ENCODE data around the gene RAB25. TPM values are rescaled to one million over a fixed set of nuclear protein-coding genes. Genes with fewer than 3 reads are reported as not detected.
A peak's percentile ranks its signal among the peaks of the same experiment; 100 is the strongest.
"Not testable (repeated sequence)": the region's sequence is repeated elsewhere in the genome, so short reads cannot be mapped to it uniquely, and the experiment has no call there.

Gene RAB25
- total RNA-seq = under 1 TPM; 0.61 to 0.79 (median 0.63) TPM

- no peaks in the 10 kb centered on the region for H3K36me3 Mint-ChIP-seq (ENCODE audit: insufficient read depth)
- H3K4me3 Mint-ChIP-seq = no peak within 1 kb of the TSS
- H3K9me3 Mint-ChIP-seq = no peaks in the 10 kb centered on the region
- peaks cover 10% of the 10 kb centered on the region for H3K4me1 Mint-ChIP-seq (ENCODE audit: low read depth)
- ATAC-seq = no peak
- DNase-seq = no peak
- no peaks in the 10 kb centered on the region for H3K27me3 Mint-ChIP-seq (ENCODE audit: low read depth)
Observed at GRCh38 chr1:156060937-156061636, at the start of gene RAB25. RAB25 (plus strand) TSS chr1:156061160; CDS start chr1:156061401, 241 bp downstream.

GRCh38 chr1:156012051-156012817 is 48.7 kb upstream of the RAB25 start:
- Mint-ChIP-seq H3K9me3 (no peaks in the 10 kb centered on the region), H3K36me3 (ENCODE audit: insufficient read depth) (peaks cover 39% of the 10 kb centered on the region), H3K4me1 (ENCODE audit: low read depth) (peaks cover 12% of the 10 kb centered on the region), H3K4me3 (no peak overlapping the region), H3K27me3 (ENCODE audit: low read depth) (no peaks in the 10 kb centered on the region)
- no peak for DNase-seq
- ATAC-seq = no peak

GRCh38 chr1:156014829-156015228 is 46.1 kb upstream of the RAB25 start:
- peaks cover 39% of the 10 kb centered on the region for H3K36me3 Mint-ChIP-seq (ENCODE audit: insufficient read depth)
- H3K27me3 Mint-ChIP-seq (ENCODE audit: low read depth) = no peaks in the 10 kb centered on the region
- H3K4me1 Mint-ChIP-seq (ENCODE audit: low read depth) = peaks cover 21% of the 10 kb centered on the region
- H3K9me3 Mint-ChIP-seq = no peaks in the 10 kb centered on the region
- DNase-seq (no peak), ATAC-seq (no peak)
- no peak overlapping the region for H3K4me3 Mint-ChIP-seq

- ATAC-seq (no peak), DNase-seq (no peak)
- Mint-ChIP-seq H3K4me1 (ENCODE audit: low read depth) (peaks cover 25% of the 10 kb centered on the region), H3K9me3 (no peaks in the 10 kb centered on the region), H3K4me3 (peak overlapping the region; percentile 96), H3K36me3 (ENCODE audit: insufficient read depth) (peaks cover 17% of the 10 kb centered on the region), H3K27me3 (ENCODE audit: low read depth) (no peaks in the 10 kb centered on the region)
Observed at GRCh38 chr1:156019946-156020292, 41.0 kb upstream of the RAB25 start.

GRCh38 chr1:156020293-156021092 is 40.5 kb upstream of the RAB25 start, which contains the start of gene SSR2:
SSR2 (minus strand) TSS chr1:156020951; CDS start chr1:156020167, 784 bp downstream.
- DNase-seq (peak; percentile 72), ATAC-seq (peak; percentile 100)
- Mint-ChIP-seq H3K4me1 (ENCODE audit: low read depth) (peaks cover 25% of the 10 kb centered on the region), H3K4me3 (peak within 1 kb of the TSS; percentile 96), H3K9me3 (no peaks in the 10 kb centered on the region), H3K27me3 (ENCODE audit: low read depth) (no peaks in the 10 kb centered on the region), H3K36me3 (ENCODE audit: insufficient read depth) (peaks cover 17% of the 10 kb centered on the region)

GRCh38 chr1:156021093-156021428 is 39.9 kb upstream of the RAB25 start:
- no peak for ATAC-seq
- peaks cover 27% of the 10 kb centered on the region for H3K4me1 Mint-ChIP-seq (ENCODE audit: low read depth)
- no peaks in the 10 kb centered on the region for H3K9me3 Mint-ChIP-seq

GRCh38 chr1:156021954-156022353 is 39.0 kb upstream of the RAB25 start:
- Mint-ChIP-seq H3K27me3 (ENCODE audit: low read depth) (peaks cover 3% of the 10 kb centered on the region), H3K4me1 (ENCODE audit: low read depth) (peaks cover 26% of the 10 kb centered on the region), H3K36me3 (ENCODE audit: insufficient read depth) (peaks cover 14% of the 10 kb centered on the region), H3K9me3 (no peaks in the 10 kb centered on the region), H3K4me3 (peak overlapping the region; percentile 33)
- ATAC-seq = no peak
- DNase-seq = no peak

More at GRCh38 chr1:156021093-156021428, 39.9 kb upstream of the RAB25 start:
- no peak for DNase-seq
- H3K4me3 Mint-ChIP-seq = peak overlapping the region; percentile 96
- peaks cover 17% of the 10 kb centered on the region for H3K36me3 Mint-ChIP-seq (ENCODE audit: insufficient read depth)
- H3K27me3 Mint-ChIP-seq (ENCODE audit: low read depth) = peaks cover 3% of the 10 kb centered on the region

- Mint-ChIP-seq H3K36me3 (ENCODE audit: insufficient read depth) (peaks cover 1% of the 10 kb centered on the region), H3K4me3 (no peak overlapping the region), H3K4me1 (ENCODE audit: low read depth) (peaks cover 13% of the 10 kb centered on the region), H3K9me3 (no peaks in the 10 kb centered on the region), H3K27me3 (ENCODE audit: low read depth) (peaks cover 3% of the 10 kb centered on the region)
- ATAC-seq (no peak), DNase-seq (no peak)
Observed at GRCh38 chr1:156024801-156025200, 36.2 kb upstream of the RAB25 start.

- peaks cover 3% of the 10 kb centered on the region for H3K27me3 Mint-ChIP-seq (ENCODE audit: low read depth)
- peaks cover 4% of the 10 kb centered on the region for H3K4me1 Mint-ChIP-seq (ENCODE audit: low read depth)
- H3K4me3 Mint-ChIP-seq = no peak overlapping the region
- peak; percentile 67 to 72 for ATAC-seq
- peak; percentile 10 for DNase-seq
- no peaks in the 10 kb centered on the region for H3K36me3 Mint-ChIP-seq (ENCODE audit: insufficient read depth)
- no peaks in the 10 kb centered on the region for H3K9me3 Mint-ChIP-seq
Observed at GRCh38 chr1:156025876-156026275, 35.1 kb upstream of the RAB25 start.

- Mint-ChIP-seq H3K4me1 (ENCODE audit: low read depth) (peaks cover 1% of the 10 kb centered on the region), H3K27me3 (ENCODE audit: low read depth) (peaks cover 3% of the 10 kb centered on the region), H3K36me3 (ENCODE audit: insufficient read depth) (no peaks in the 10 kb centered on the region), H3K4me3 (no peak overlapping the region), H3K9me3 (no peaks in the 10 kb centered on the region)
- ATAC-seq (peak in 1 of 2 donors; percentile 54), DNase-seq (no peak)
Observed at GRCh38 chr1:156026588-156026987, 34.4 kb upstream of the RAB25 start.

GRCh38 chr1:156033011-156033410 is 27.9 kb upstream of the RAB25 start:
- DNase-seq (no peak), ATAC-seq (no peak)
- Mint-ChIP-seq H3K4me3 (no peak overlapping the region), H3K27me3 (ENCODE audit: low read depth) (no peaks in the 10 kb centered on the region), H3K4me1 (ENCODE audit: low read depth) (no peaks in the 10 kb centered on the region), H3K9me3 (no peaks in the 10 kb centered on the region), H3K36me3 (ENCODE audit: insufficient read depth) (peaks cover 3% of the 10 kb centered on the region)

- not testable (repeated sequence) for H3K4me1 Mint-ChIP-seq (ENCODE audit: low read depth); H3K27me3 Mint-ChIP-seq (ENCODE audit: low read depth); ATAC-seq; H3K4me3 Mint-ChIP-seq; H3K36me3 Mint-ChIP-seq (ENCODE audit: insufficient read depth); H3K9me3 Mint-ChIP-seq; DNase-seq
Observed at GRCh38 chr1:156034991-156035390, 26.0 kb upstream of the RAB25 start.

- Mint-ChIP-seq H3K36me3 (ENCODE audit: insufficient read depth) (peaks cover 27% of the 10 kb centered on the region), H3K9me3 (no peaks in the 10 kb centered on the region), H3K4me1 (ENCODE audit: low read depth) (peaks cover 6% of the 10 kb centered on the region), H3K27me3 (ENCODE audit: low read depth) (no peaks in the 10 kb centered on the region), H3K4me3 (no peak overlapping the region)
- ATAC-seq (no peak), DNase-seq (no peak)
Observed at GRCh38 chr1:156042828-156043227, 18.1 kb upstream of the RAB25 start.

- no peak for DNase-seq
- ATAC-seq = no peak
- Mint-ChIP-seq H3K9me3 (no peaks in the 10 kb centered on the region), H3K27me3 (ENCODE audit: low read depth) (no peaks in the 10 kb centered on the region), H3K4me3 (no peak overlapping the region), H3K4me1 (ENCODE audit: low read depth) (peaks cover 6% of the 10 kb centered on the region), H3K36me3 (ENCODE audit: insufficient read depth) (peaks cover 34% of the 10 kb centered on the region)
Observed at GRCh38 chr1:156045076-156045475, 15.9 kb upstream of the RAB25 start.

Data from activated T-cell treated with anti-CD3 and anti-CD28 coated beads, Interleukin-2, amount 50 U/mL, for 4 hours (primary cell).